Memory B cell (primary cell): ENCODE measurements around the gene ZNF99.
"Not testable (repeated sequence)": the region's sequence is repeated elsewhere in the genome, so short reads cannot be mapped to it uniquely, and the experiment has no call there.

Experiments
- ATAC-seq: fragments of 150-1000 bp; cut with Tn5 transposase; 2 replicates; pipeline ENCODE4 v1.10.0; 2021; ENCODE audit warnings: low read depth, mild to moderate bottlenecking, moderate library complexity
- DNase-seq, 2 donors: peaks; one replicate each; pipeline ENCODE4 v3.0.0; 2022; ENCODE audit warnings: low spot score in 2 of 2
- H3K27ac Mint-ChIP-seq: one replicate; pipeline ENCODE4 v1.8.0; 2022; ENCODE audit warnings: mild to moderate bottlenecking, moderate library complexity, mixed read lengths
- H3K27me3 Mint-ChIP-seq: one replicate; pipeline ENCODE4 v1.8.0; 2022; ENCODE audit warnings: mixed read lengths
- H3K36me3 Mint-ChIP-seq: one replicate; pipeline ENCODE4 v1.8.0; 2022; ENCODE audit warnings: mild to moderate bottlenecking, mixed read lengths
- H3K4me1 Mint-ChIP-seq: one replicate; pipeline ENCODE4 v1.8.0; 2022; ENCODE audit warnings: mixed read lengths
- H3K4me3 Mint-ChIP-seq: one replicate; pipeline ENCODE4 v1.8.0; 2022; ENCODE audit warnings: mild to moderate bottlenecking, moderate library complexity, mixed read lengths
- H3K9me3 Mint-ChIP-seq: one replicate; pipeline ENCODE4 v1.8.0; 2022; ENCODE audit warnings: mixed read lengths

ZNF99 gene

GRCh38 chr19:22783651-22784410, at the start of gene ZNF99:
Gene ZNF99 (minus strand): TSS chr19:22784151. CDS start chr19:22784016, 135 bp downstream.
- Mint-ChIP-seq H3K27me3 (no peaks in the 10 kb centered on the region), H3K27ac (no peak within 1 kb of the TSS), H3K4me3 (no peak within 1 kb of the TSS), H3K4me1 (no peaks in the 10 kb centered on the region), H3K9me3 (peaks cover 11% of the 10 kb centered on the region), H3K36me3 (peaks cover 2% of the 10 kb centered on the region)
- ATAC-seq (no peak), DNase-seq (no peak)

DNA sequence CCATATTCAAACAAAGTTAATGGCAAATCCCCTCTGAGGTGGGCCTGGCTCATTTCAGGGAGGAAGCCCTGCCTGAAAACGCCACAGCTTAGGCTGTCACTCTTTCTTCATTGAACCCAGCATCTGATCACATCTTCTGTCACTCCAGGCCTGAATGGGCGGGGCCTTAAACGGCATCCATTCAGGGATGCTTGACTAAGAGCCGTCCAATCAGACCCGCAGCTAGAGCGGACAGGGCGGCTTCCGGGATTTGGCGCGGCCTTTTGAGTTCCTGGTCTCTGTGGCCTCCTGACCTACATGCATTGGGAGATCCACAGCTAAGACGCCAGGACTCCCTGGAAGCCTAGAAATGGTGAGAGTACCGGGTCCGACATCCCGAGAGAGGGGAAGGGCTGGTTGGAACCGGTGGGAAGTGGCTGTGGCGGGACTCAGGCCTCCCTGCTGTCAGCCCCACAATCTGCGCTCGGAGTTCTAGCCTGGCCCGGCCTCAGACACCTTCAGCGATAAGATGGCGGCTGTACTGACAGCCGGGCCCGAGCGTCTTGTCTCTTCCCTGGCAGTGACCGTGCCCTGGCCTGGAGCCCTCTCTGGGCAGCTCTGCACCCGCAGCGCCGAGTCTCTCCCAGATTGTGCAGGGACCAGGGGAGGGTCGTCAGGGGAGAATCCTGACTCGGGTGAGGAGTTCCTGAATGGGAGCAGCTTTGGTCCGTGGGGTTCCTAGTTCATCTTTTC, 48.2 kb upstream of the ZNF99 start, which contains the start of gene ZNF723:
Gene ZNF723 (plus strand): TSS at position 261 of the 732 bp plus-strand sequence. CDS start 89 bp downstream, at position 350.
- Mint-ChIP-seq H3K4me3 (no peak within 1 kb of the TSS), H3K27ac (no peak within 1 kb of the TSS), H3K27me3 (no peaks in the 10 kb centered on the region), H3K4me1 (no peaks in the 10 kb centered on the region), H3K36me3 (no peaks in the 10 kb centered on the region), H3K9me3 (no peaks in the 10 kb centered on the region)
- DNase-seq = no peak
- no peak for ATAC-seq

DNA sequence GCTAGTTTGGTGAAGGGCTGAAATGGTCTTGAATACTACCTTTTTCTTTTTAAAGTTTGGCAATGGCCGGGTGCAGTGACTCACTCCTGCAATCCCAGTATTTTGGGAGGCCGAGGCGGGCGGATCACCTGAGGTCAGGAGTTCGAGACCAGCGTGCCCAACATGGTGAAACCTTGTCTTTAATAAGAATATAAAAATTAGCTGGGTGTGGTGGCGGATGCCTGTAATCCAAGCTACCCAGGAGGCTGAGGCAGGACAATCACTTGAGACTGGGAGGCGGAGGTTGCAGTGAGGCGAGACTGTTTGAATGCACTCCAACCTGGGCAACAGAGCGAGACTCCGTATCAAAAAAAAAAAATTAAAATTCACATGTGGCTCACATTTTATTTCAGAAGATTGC, 47.3 kb upstream of the ZNF99 start:
- Mint-ChIP-seq H3K27ac (no peak overlapping the region), H3K4me1 (no peaks in the 10 kb centered on the region), H3K27me3 (no peaks in the 10 kb centered on the region), H3K36me3 (no peaks in the 10 kb centered on the region), H3K9me3 (no peaks in the 10 kb centered on the region), H3K4me3 (no peak overlapping the region)
- no peak for DNase-seq
- no peak for ATAC-seq

DNA sequence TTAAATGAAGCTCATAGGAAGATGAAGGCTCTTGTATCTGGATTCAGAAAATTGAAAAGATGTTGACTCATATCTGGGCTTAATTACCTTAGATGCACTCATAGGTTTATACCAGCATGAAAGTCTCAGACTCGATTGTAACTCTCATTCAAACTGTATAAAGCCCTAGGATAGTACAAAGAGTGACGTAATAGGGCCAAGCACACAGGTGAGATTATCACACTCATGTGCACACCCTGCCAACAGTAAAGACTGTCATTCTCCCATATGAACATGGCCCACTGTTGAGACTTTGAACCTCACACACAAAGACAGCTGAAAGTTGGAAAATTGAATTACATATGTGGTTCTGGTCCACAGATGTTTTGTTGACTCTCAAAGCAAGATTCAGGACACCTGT, 30.2 kb upstream of the ZNF99 start:
- Mint-ChIP-seq H3K27me3 (no peaks in the 10 kb centered on the region), H3K36me3 (no peaks in the 10 kb centered on the region), H3K4me1 (no peaks in the 10 kb centered on the region), H3K4me3 (no peak overlapping the region), H3K27ac (no peak overlapping the region), H3K9me3 (peaks cover 11% of the 10 kb centered on the region)
- DNase-seq (no peak), ATAC-seq (no peak)

- H3K4me3 Mint-ChIP-seq = no peak overlapping the region
- H3K27ac Mint-ChIP-seq = no peak overlapping the region
- H3K36me3 Mint-ChIP-seq = no peaks in the 10 kb centered on the region
- DNase-seq = no peak
- no peak for ATAC-seq
- no peaks in the 10 kb centered on the region for H3K27me3 Mint-ChIP-seq
- H3K9me3 Mint-ChIP-seq = peaks cover 11% of the 10 kb centered on the region
- no peaks in the 10 kb centered on the region for H3K4me1 Mint-ChIP-seq
Observed at GRCh38 chr19:22807061-22807835, 23.3 kb upstream of the ZNF99 start.

DNA sequence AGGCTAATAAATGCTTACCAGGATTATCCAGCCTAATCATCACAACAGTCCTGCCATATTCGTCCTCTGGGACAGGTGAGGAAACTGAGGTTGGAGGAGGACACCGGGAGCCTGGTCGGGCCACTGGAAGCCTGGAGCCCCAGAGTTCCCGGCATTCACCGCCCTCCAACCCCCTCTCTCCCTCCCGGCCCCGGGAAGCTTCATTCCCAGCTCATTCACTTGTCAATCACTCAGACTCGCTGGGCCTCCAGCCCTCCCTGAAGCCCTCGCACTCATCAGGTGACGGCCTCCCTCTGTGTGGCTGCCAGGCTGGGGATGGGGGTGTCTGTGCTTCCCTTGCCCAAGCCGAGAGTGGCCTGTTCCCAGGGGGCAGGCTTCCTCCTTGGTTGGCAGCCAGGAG, 22.5 kb upstream of the ZNF99 start:
- Mint-ChIP-seq H3K36me3 (no peaks in the 10 kb centered on the region), H3K4me1 (no peaks in the 10 kb centered on the region), H3K9me3 (peaks cover 9% of the 10 kb centered on the region), H3K27ac (no peak overlapping the region), H3K4me3 (no peak overlapping the region), H3K27me3 (no peaks in the 10 kb centered on the region)
- ATAC-seq = no peak
- no peak for DNase-seq

GRCh38 chr19:22797040-22797439, 13.1 kb upstream of the ZNF99 start:
- Mint-ChIP-seq H3K4me1 (no peaks in the 10 kb centered on the region), H3K27me3 (no peaks in the 10 kb centered on the region), H3K4me3 (no peak overlapping the region), H3K9me3 (peaks cover 22% of the 10 kb centered on the region), H3K36me3 (peaks cover 3% of the 10 kb centered on the region), H3K27ac (no peak overlapping the region)
- ATAC-seq (no peak), DNase-seq (no peak)

DNA sequence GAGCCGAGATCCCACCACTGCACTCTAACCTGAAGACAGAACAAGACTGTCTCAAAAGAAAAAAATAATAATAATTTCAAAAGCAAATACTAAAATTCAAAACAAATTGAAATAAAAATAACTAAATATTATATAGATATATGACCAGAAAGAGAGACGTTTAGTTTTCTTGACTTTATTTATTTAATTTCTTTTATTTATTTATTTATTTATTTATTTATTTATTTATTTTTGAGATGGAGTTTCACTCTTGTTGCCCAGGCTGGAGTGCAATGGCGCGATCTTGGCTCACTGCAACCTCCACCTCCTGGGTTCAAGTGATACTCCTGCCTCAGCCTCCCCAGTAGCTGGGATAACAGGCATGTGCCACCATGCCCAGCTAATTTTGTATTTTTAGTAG, 8.9 kb upstream of the ZNF99 start:
- peaks cover 18% of the 10 kb centered on the region for H3K9me3 Mint-ChIP-seq
- not testable (repeated sequence) for ATAC-seq, H3K27ac Mint-ChIP-seq, H3K27me3 Mint-ChIP-seq, H3K4me1 Mint-ChIP-seq, H3K4me3 Mint-ChIP-seq, DNase-seq, H3K36me3 Mint-ChIP-seq

GRCh38 chr19:22735911-22736645, 47.9 kb downstream of the ZNF99 start:
- H3K4me1 Mint-ChIP-seq = no peaks in the 10 kb centered on the region

GRCh38 chr19:22733691-22734090, 50.3 kb downstream of the ZNF99 start:
- no peaks in the 10 kb centered on the region for H3K27me3 Mint-ChIP-seq
- no peak overlapping the region for H3K27ac Mint-ChIP-seq
- H3K4me1 Mint-ChIP-seq = no peaks in the 10 kb centered on the region
- H3K9me3 Mint-ChIP-seq = peaks cover 28% of the 10 kb centered on the region
- DNase-seq (no peak), ATAC-seq (no peak)
- peaks cover 1% of the 10 kb centered on the region for H3K36me3 Mint-ChIP-seq
- no peak overlapping the region for H3K4me3 Mint-ChIP-seq

More at GRCh38 chr19:22735911-22736645, 47.9 kb downstream of the ZNF99 start:
- Mint-ChIP-seq H3K4me3 (no peak overlapping the region), H3K36me3 (peaks cover 1% of the 10 kb centered on the region), H3K27ac (no peak overlapping the region), H3K9me3 (peaks cover 30% of the 10 kb centered on the region), H3K27me3 (no peaks in the 10 kb centered on the region)
- ATAC-seq (no peak), DNase-seq (no peak)

DNA sequence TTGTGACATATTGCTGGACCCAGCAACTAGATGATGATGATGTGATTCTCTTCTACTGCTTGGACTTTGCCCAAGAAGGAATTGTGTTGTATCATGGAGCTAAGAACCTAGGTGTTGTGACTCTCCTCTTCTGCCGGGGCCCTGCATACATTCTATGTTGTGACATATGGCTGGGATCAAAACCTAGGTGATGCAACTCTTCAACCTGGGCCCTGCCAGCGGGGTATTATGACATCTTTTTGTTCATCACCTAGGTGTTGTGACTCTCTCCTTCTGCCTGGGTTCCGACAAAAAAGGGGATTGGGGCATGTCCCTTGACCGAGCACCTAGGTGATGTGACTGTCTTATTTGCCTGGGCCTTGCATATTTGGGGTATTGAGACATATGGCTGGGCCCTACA, 55.7 kb downstream of the ZNF99 start:
- H3K27ac Mint-ChIP-seq, DNase-seq, ATAC-seq, H3K4me1 Mint-ChIP-seq, H3K27me3 Mint-ChIP-seq, H3K4me3 Mint-ChIP-seq, H3K9me3 Mint-ChIP-seq, H3K36me3 Mint-ChIP-seq: not testable (repeated sequence)

- not testable (repeated sequence) for H3K36me3 Mint-ChIP-seq, H3K27me3 Mint-ChIP-seq, H3K27ac Mint-ChIP-seq, DNase-seq, H3K9me3 Mint-ChIP-seq, ATAC-seq, H3K4me3 Mint-ChIP-seq, H3K4me1 Mint-ChIP-seq
Observed at GRCh38 chr19:22721533-22721932, 62.4 kb downstream of the ZNF99 start.

GRCh38 chr19:22708983-22709382, 75.0 kb downstream of the ZNF99 start:
- H3K4me3 Mint-ChIP-seq = no peak overlapping the region
- H3K27ac Mint-ChIP-seq = no peak overlapping the region
- no peak for DNase-seq
- no peak for ATAC-seq
- no peaks in the 10 kb centered on the region for H3K36me3 Mint-ChIP-seq
- no peaks in the 10 kb centered on the region for H3K4me1 Mint-ChIP-seq
- H3K9me3 Mint-ChIP-seq = peaks cover 3% of the 10 kb centered on the region
- no peaks in the 10 kb centered on the region for H3K27me3 Mint-ChIP-seq
